ENCODE data around the gene LIMCH1.

- TF ChIP-seq RCOR1 (IDR thresholded peaks at IDR 0.05; ENCODE audit: low read length) = no peak
- TF ChIP-seq CTCF (IDR thresholded peaks at IDR 0.05) = no peak
- no peak for TF ChIP-seq TAF1 (IDR thresholded peaks at IDR 0.05; ENCODE audit: borderline replicate concordance, low read depth, low read length)
- no peak for TF ChIP-seq IRF3 (IDR thresholded peaks at IDR 0.05; ENCODE audit: low read depth, low read length)
- TF ChIP-seq RFX5 (IDR thresholded peaks at IDR 0.05; ENCODE audit: low read length) = no peak
Measured at GRCh38 chr4:41528512-41529205, 9.3 kb upstream of the LIMCH1 start.
